Measurements from ENCODE around the gene ZBTB32.

DNA sequence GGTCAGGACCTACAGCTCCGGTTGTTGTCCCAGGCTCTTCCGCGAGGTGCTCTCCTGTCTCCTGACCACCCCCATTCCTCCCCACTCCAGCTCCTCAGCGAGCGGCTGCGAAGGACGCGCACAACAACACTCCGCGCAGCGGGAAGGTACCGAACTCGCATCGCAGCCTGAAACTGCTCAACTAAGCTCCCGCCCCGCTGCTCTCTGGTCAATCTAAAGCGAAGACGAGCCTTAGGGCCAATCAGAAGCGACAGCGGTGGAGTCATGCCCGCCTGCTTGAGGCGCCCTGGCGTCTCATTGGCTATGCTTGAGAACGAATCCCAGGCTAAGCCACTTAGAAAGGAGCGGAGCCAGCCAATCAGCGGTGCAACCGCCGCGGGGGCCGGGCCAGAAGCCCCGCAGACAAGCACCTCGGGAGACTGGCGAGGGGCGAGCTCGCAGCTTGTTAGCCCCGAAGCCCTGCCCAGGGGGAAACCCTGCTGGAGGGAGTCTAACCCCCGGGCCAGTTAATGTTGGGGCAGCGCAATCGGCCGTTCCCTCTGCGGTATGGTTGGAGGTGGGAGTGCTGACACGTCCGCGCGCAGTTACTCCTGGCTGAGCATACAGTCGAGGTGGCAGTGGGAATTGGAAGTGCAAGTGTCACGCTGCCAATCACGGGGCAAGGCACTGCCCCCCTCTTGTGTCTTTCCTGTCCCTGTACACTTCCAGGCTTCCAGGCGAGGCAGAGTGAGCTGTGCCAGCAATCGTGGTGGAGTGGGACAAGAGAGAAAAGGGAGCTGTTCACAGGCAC lies 1.9 kb upstream of the ZBTB32 start:
- TF ChIP-seq CTCF (conservative IDR thresholded peaks at IDR 0.05), result no peak
- TF ChIP-seq EZH2 (IDR thresholded peaks at IDR 0.05; ENCODE audit: low read depth), result no peak
